Measurements from ENCODE around the gene PLCB4. TPM values are rescaled to one million over a fixed set of nuclear protein-coding genes. Genes with fewer than 3 reads are reported as not detected.

PLCB4 gene
- total RNA-seq, 1 experiment from 2014 or later, result 14.9 TPM

DNA sequence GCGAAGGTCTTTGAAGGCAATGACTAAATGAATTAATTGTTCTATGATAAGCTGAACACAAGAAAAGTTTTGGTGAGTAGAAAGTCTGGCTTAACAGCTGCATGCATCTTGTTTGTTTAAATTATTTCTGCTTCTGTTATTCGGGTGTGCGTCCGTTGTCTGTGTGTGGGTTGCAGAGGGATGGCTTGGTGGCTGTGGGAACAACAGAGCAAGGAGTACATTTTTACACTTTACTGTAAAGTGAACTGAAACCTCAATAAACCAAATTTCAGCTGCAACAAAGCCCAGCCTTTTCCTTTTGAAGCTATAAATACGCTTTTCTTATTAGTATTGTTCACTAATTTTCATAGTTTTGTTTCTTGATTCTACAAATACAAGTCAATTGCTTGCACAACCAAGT is 442.0 kb downstream of the PLCB4 start:
- TF ChIP-seq CTCF (conservative IDR thresholded peaks at IDR 0.05) (no peak), EZH2 (IDR thresholded peaks at IDR 0.05; ENCODE audit: low read depth) (no peak)
- POLR2A ChIA-PET (ENCODE audit: unreplicated experiment), result no interaction called here
- H3K79me2 ChIP-seq (ENCODE audit: low read depth), result no peaks in the 10 kb centered on the region
- H3K9me3 ChIP-seq (ENCODE audit: insufficient read depth, low read depth), result no peaks in the 10 kb centered on the region
- DNase-seq, result no peak
- BruUV-seq (replicated peaks), result no TSS peak
- H4K20me1 ChIP-seq (ENCODE audit: insufficient read depth), result no peaks in the 10 kb centered on the region
- peaks cover 84% of the 10 kb centered on the region for H3K27me3 ChIP-seq (ENCODE audit: insufficient read depth, low read depth)
- H3K4me2 ChIP-seq, result no peak overlapping the region
- intact Hi-C loops (cut with micrococcal nuclease; ENCODE audit: unreplicated experiment), result no loop called here
- H3F3A ChIP-seq (ENCODE audit: insufficient read depth, low read depth), result no peaks in the 10 kb centered on the region
- H3K4me3 ChIP-seq, result no peak overlapping the region
- no peaks in the 10 kb centered on the region for H3K4me1 ChIP-seq (replicated peaks; ENCODE audit: insufficient read depth)
- CTCF ChIA-PET, result no interaction called here
- no peak overlapping the region for H2AFZ ChIP-seq
- no peaks in the 10 kb centered on the region for H3K9me2 ChIP-seq (ENCODE audit: insufficient read depth)
- H3K27ac ChIP-seq, result no peak overlapping the region
- H3K36me3 ChIP-seq (ENCODE audit: low read depth), result no peaks in the 10 kb centered on the region

DNA sequence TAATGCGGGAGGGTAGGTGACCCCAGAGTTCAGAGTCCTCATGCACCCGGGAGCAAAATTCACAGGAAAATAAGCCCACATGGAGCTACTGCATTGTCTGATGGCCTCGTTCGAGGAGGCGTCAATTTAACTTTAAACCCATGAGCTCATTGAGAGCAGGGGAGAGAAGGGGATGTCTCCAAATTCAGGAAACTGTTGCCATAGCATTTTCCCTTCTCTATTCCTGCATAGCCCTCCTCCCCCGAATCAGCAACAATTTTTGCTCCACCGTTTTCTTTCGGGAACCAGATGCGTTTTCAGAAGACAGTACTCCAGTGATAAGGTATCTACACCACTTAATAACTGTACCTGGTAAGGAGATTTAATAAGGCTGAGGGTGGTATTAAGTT is 445.2 kb downstream of the PLCB4 start:
- no peak overlapping the region for H3K4me3 ChIP-seq
- no peak for DNase-seq
- H3K27ac ChIP-seq, result no peak overlapping the region
- no peaks in the 10 kb centered on the region for H4K20me1 ChIP-seq (ENCODE audit: insufficient read depth)
- no peaks in the 10 kb centered on the region for H3K36me3 ChIP-seq (ENCODE audit: low read depth)
- no TSS peak for BruUV-seq (replicated peaks)
- H3K9me2 ChIP-seq (ENCODE audit: insufficient read depth), result no peaks in the 10 kb centered on the region
- TF ChIP-seq CTCF (conservative IDR thresholded peaks at IDR 0.05) (no peak), EZH2 (IDR thresholded peaks at IDR 0.05; ENCODE audit: low read depth) (no peak)
- intact Hi-C loops (cut with micrococcal nuclease; ENCODE audit: unreplicated experiment), result no loop called here
- CTCF ChIA-PET, result no interaction called here
- H3K9me3 ChIP-seq (ENCODE audit: insufficient read depth, low read depth), result no peaks in the 10 kb centered on the region
- no peaks in the 10 kb centered on the region for H3K4me1 ChIP-seq (replicated peaks; ENCODE audit: insufficient read depth)
- H3K4me2 ChIP-seq, result no peak overlapping the region
- no peak overlapping the region for H2AFZ ChIP-seq
- no peaks in the 10 kb centered on the region for H3F3A ChIP-seq (ENCODE audit: insufficient read depth, low read depth)
- H3K27me3 ChIP-seq (ENCODE audit: insufficient read depth, low read depth), result peaks cover 84% of the 10 kb centered on the region
- H3K79me2 ChIP-seq (ENCODE audit: low read depth), result no peaks in the 10 kb centered on the region
- POLR2A ChIA-PET (ENCODE audit: unreplicated experiment), result no interaction called here

GRCh38 chr20:9514461-9515213 is 445.8 kb downstream of the PLCB4 start, which contains the start of gene LAMP5:
Gene LAMP5 (plus strand): TSS chr20:9514590. CDS start chr20:9514853, 263 bp downstream.
- no peaks in the 10 kb centered on the region for H3K79me2 ChIP-seq (ENCODE audit: low read depth)
- H3K27ac ChIP-seq, result no peak within 1 kb of the TSS
- no peak within 1 kb of the TSS for H3K4me3 ChIP-seq
- TF ChIP-seq EZH2 (IDR thresholded peaks at IDR 0.05; ENCODE audit: low read depth), result no peak
- TF ChIP-seq CTCF (conservative IDR thresholded peaks at IDR 0.05), result no peak
- POLR2A ChIA-PET (ENCODE audit: unreplicated experiment), result no interaction called here
- no peaks in the 10 kb centered on the region for H3K4me1 ChIP-seq (replicated peaks; ENCODE audit: insufficient read depth)
- intact Hi-C loops (cut with micrococcal nuclease; ENCODE audit: unreplicated experiment), result no loop called here
- H3K9me3 ChIP-seq (ENCODE audit: insufficient read depth, low read depth), result no peaks in the 10 kb centered on the region
- no TSS peak for BruUV-seq (replicated peaks)
- no peak for DNase-seq
- CTCF ChIA-PET, result no interaction called here
- H3K9me2 ChIP-seq (ENCODE audit: insufficient read depth), result no peaks in the 10 kb centered on the region
- no peak within 1 kb of the TSS for H2AFZ ChIP-seq
- H3K4me2 ChIP-seq, result no peak within 1 kb of the TSS
- no peaks in the 10 kb centered on the region for H3K36me3 ChIP-seq (ENCODE audit: low read depth)
- H3K27me3 ChIP-seq (ENCODE audit: insufficient read depth, low read depth), result peaks cover 82% of the 10 kb centered on the region
- H3F3A ChIP-seq (ENCODE audit: insufficient read depth, low read depth), result no peaks in the 10 kb centered on the region
- H4K20me1 ChIP-seq (ENCODE audit: insufficient read depth), result no peaks in the 10 kb centered on the region

Data from PC-9 (cell line).